Glomerular endothelial cell (primary cell): ENCODE measurements around the gene ZNF101. TPM values are rescaled to one million over a fixed set of nuclear protein-coding genes. Genes with fewer than 3 reads are reported as not detected.

ENCODE experiments used
- DNase-seq: peaks from one replicate; pipeline ENCODE4 v3.0.0-alpha.2; 2011; ENCODE audit warnings: low read depth, low spot score; ENCODE audit errors: extremely low read depth
- total RNA-seq: library from RNA; depleted of rRNA; stranded (reverse); fragments of >200 nt; gene quantifications from 2 replicates; pipeline ENCODE4 v1.2.3, GENCODE V29; 2015

Gene ZNF101
- total RNA-seq, 1 donor from 2014 or later = 9.4 TPM

DNA sequence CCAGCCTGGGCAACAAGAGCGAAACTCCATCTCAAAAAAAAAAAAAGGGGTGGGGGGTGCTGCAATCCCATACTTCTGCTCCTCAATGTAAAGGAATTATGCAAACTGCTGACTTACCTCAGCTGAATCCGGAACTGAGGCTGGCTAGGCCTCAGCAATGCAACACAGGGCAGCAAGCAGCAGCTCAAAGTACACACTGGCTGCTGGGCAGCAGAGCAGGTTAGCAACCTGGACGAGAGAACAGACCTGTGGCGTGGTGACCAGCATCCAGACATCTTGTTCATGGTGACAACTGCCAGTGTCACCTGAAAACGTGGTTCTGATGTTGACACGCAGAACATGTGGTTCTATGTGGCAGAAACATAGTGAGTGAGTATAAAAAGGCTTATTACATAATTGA lies 36.2 kb downstream of the ZNF101 start:
- DNase-seq = no peak

GRCh38 chr19:19710506-19710905 lies 41.9 kb downstream of the ZNF101 start:
- DNase-seq = no peak

- no peak for DNase-seq
Measured at GRCh38 chr19:19711306-19711933, 42.8 kb downstream of the ZNF101 start.

GRCh38 chr19:19711934-19712828 lies 43.5 kb downstream of the ZNF101 start:
- no peak for DNase-seq

DNA sequence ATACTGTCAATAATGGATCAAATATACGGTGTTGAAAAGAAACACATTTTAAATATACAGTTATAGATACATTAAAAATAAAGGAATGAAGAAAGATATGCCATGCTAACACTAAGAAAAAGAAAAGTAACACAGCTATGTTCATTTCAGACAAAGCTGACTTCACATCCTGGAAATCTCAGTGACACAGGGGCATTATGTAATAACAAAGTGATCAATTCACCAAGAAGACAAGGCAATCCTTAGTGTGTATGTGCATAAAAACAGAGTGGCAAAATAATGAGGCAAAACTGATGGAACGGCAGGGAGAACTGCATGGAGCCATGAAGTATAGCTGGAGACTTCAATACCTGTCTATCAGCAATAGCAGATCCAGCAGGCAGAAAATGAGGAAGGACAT lies 51.2 kb downstream of the ZNF101 start:
- DNase-seq = no peak

DNA sequence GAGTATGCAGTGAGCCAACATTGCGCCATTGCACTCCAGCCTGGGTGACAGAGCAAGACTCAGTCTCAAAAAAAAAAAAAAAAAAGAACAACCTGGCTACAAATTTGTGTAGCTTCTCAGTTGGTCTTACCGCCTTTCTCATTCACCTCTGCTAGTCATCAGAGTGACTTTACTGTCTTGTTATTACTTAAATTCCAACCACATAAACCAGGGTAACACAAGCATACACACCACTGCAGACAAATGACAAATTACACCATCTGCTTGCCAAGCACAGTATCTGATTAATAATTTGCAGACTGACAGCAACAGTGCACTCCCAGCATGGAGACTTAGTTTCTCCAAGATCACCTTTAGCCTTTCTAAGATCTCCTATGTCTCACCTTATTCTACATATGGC lies 53.3 kb downstream of the ZNF101 start:
- DNase-seq = no peak

DNA sequence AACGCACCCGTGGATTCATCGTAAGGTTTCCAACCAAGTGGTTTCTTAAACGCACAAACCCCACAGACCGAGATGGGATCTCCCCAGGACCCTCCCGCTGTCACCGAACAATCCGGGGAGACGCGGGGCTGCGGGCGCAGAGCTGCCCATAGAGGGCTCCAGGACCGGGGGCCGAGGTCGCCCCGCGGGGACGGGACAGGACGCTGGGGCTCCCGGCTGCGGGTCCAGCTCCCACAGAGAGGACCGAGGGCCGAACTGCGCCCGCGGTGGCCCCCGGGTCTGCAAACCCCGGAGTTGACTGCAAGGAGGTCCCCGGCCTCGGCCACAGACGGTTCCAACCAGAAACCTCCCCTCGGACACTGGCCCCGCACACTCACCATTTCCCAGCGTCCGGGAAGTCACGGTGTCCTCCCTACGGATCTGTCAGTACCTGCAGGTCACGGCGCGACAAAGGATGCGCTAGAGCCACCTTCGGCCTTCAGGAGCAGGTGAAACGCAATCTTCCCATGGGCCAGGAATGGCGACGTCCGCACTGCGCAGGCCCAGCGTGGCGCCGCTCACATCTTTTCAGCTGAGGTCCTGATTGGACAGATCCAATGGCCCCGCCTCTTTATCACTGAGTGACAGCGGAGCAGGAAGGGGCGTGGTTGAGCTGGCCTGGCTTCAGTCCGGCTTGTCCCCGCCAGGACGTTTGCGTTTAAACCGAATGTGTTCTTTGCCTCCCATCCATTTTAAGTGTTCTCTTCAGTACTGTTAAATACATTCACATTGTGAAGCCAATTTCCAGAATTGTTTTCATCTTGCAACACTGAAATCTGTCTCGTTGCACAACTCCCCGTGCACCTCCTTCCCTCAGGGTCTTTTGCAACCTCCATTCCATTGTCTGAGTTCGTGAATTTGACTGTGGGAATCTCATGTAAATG lies 64.2 kb downstream of the ZNF101 start, which contains the start of gene ZNF14:
Gene ZNF14, minus strand, starts transcription at position 534 of the 923 bp plus-strand sequence. Its CDS starts 154 bp downstream, at position 380.
- peak; percentile 66 for DNase-seq

Other genes starting within 250 kb of the ZNF101 start
- 0.92 and 1.7 TPM in 2 replicates for gene TSSK6, start 153.3 kb upstream of the ZNF101 start, total RNA-seq
- gene NDUFA13, start 152.6 kb upstream of the ZNF101 start, total RNA-seq = 60.2 and 111 TPM in 2 replicates
- gene YJEFN3, start 139.9 kb upstream of the ZNF101 start, total RNA-seq = 0.53 TPM in 1 of 2 replicates, not detected in the other
- not detected in 2 replicates for gene CILP2, start 130.6 kb upstream of the ZNF101 start, total RNA-seq
- 0.19 TPM in 1 of 2 replicates, not detected in the other for gene PBX4, start 50.2 kb upstream of the ZNF101 start, total RNA-seq
- gene LPAR2, start 40.6 kb upstream of the ZNF101 start, total RNA-seq = 6.2 and 7.5 TPM in 2 replicates
- gene GMIP, start 25.2 kb upstream of the ZNF101 start, total RNA-seq = 13.6 and 22.5 TPM in 2 replicates
- gene ATP13A1, start 5.2 kb upstream of the ZNF101 start, total RNA-seq = 191 and 275 TPM in 2 replicates
- 2.5 and 5.5 TPM in 2 replicates for gene ZNF14, start 64.3 kb downstream of the ZNF101 start, total RNA-seq
- gene ZNF506, start 152.9 kb downstream of the ZNF101 start, total RNA-seq = 17.0 and 22.2 TPM in 2 replicates
- 6.7 and 8.3 TPM in 2 replicates for gene ZNF253, start 197.0 kb downstream of the ZNF101 start, total RNA-seq
- gene ZNF93, start 232.1 kb downstream of the ZNF101 start, total RNA-seq = 9.2 and 17.7 TPM in 2 replicates